ENCODE results near the gene KAZN. TPM values are rescaled to one million over a fixed set of nuclear protein-coding genes. Genes with fewer than 3 reads are reported as not detected.

Gene KAZN
- total RNA-seq, 4 donors from 2014 or later = 9.2 to 30.6 (median 21.2) TPM

DNA sequence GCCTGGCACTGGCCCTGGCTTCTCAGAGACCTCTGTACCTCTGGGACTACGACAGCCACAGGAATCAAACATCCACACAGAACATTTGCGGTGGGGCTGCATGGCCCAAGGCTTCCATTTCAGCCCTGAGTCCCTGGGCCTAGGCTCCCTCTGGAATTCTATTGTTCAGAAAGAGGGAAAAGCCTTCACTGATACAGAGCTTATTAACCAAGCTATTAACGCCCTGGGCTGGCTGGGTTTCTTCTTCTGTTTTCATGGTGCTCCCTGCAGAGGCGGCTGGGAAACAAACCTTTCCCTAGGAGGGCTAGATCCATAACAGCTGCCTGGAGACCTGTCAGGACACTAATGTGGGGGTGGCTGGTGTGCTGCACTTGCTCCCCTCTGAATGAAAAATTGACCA, 88.2 kb downstream of the KAZN start:
- ATAC-seq (ENCODE audit: low FRiP score) (no peak), DNase-seq (ENCODE audit: low spot score) (no peak)
- TF ChIP-seq, protein P1, sequence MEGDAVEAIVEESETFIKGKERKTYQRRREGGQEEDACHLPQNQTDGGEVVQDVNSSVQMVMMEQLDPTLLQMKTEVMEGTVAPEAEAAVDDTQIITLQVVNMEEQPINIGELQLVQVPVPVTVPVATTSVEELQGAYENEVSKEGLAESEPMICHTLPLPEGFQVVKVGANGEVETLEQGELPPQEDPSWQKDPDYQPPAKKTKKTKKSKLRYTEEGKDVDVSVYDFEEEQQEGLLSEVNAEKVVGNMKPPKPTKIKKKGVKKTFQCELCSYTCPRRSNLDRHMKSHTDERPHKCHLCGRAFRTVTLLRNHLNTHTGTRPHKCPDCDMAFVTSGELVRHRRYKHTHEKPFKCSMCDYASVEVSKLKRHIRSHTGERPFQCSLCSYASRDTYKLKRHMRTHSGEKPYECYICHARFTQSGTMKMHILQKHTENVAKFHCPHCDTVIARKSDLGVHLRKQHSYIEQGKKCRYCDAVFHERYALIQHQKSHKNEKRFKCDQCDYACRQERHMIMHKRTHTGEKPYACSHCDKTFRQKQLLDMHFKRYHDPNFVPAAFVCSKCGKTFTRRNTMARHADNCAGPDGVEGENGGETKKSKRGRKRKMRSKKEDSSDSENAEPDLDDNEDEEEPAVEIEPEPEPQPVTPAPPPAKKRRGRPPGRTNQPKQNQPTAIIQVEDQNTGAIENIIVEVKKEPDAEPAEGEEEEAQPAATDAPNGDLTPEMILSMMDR (IDR thresholded peaks at IDR 0.05) = no peak

DNA sequence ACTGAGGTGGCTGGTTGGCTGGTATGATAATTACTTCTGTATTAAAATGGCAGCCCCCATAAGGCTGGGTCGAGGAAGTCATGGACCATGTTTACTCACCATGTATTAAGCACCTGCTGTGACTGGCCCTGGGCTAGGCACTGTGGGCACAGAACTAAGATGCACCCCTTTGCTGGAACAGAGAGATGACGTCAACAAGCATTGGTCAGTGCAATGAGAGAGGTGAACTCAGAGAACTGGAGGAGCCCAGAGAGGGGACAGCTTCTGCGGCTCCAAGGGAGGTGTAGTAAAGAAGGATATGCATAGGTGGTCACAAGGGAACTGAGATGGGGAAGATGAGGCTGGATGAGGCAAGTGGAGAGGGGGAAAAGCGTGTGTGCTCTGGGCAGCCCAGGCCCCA, 88.7 kb downstream of the KAZN start:
- DNase-seq (ENCODE audit: low spot score) (no peak), ATAC-seq (ENCODE audit: low FRiP score) (no peak)
- TF ChIP-seq, protein P1 (IDR thresholded peaks at IDR 0.05) = no peak

DNA sequence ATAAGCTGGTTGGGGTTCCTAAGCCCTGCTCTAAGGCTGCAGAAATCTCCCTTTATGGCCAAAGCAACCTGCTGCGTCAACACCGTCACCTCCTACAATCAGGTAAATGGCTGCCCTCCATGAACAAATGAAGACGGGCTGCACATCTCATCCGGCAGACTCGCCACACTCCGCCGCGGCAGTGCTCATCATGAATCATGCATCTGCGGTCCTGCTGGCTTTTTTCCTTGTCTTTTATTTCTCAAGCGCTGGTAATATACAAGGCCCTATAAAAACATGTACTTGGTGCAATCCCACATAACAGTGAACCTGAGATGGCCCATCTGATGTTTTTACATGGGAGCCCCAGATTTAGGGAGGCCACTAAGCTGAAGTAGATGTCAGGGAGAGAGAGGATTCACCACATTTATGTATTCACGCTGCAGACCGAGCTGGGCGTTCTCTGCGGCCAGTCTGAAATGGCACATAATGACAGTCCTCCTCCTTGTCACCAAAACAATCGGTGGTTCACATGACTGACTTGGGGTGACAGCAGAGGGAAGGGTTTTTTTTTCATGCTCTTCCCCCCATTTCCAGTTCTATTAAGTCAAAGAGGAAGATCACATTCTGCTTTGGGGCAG, 91.6 kb downstream of the KAZN start:
- DNase-seq (ENCODE audit: low spot score) (no peak), ATAC-seq (ENCODE audit: low FRiP score) (no peak)
- TF ChIP-seq, protein P1 (IDR thresholded peaks at IDR 0.05) = no peak

DNA sequence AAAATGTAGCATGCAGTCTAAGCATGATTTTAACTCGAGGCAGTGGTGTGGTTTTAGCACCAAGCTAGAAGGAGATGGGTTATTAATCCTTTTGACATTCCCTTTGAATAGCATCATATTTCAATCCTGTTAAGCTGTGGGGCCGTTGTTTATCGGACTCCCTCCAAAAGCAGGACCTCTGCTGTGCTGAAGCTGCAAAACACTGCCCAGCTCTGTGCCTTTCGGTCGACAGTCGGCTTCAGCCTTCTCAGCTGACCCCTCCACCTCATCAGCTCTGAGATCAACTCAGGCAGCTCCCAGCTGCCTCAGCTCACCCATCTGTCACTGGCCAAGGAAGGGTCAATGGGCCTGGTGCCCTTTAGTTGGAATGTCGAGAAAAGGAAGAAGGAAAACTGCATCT, 95.5 kb downstream of the KAZN start:
- TF ChIP-seq, protein P1 (IDR thresholded peaks at IDR 0.05) = no peak
- DNase-seq (ENCODE audit: low spot score) (no peak), ATAC-seq (ENCODE audit: low FRiP score) (no peak)

GRCh38 chr1:14694589-14694988, 96.1 kb downstream of the KAZN start:
- no peak for ATAC-seq (ENCODE audit: low FRiP score)
- DNase-seq (ENCODE audit: low spot score) = no peak
- TF ChIP-seq, protein P1 (IDR thresholded peaks at IDR 0.05) = no peak

DNA sequence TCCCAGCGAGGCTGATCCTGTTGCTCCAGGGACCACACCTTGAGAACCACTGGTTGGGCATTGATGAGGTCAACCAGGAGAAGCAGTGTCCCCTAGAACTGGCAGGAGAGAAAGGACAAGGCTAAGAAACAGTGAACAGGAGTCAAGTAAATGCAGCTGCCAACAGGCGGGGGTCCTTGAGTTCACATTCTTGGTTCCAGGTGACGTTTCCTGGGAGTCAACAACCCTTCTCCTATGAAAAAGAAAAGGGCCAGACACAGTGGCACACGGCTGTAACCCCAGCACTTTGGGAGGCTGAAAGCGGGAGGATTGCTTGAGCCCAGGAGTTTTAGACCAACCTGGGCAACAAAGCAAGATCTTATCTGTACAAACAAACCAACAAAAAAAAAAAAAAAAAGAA, 98.3 kb downstream of the KAZN start:
- DNase-seq (ENCODE audit: low spot score) (no peak), ATAC-seq (ENCODE audit: low FRiP score) (no peak)
- TF ChIP-seq, protein P1 (IDR thresholded peaks at IDR 0.05) = no peak

GRCh38 chr1:14697353-14697752, 98.9 kb downstream of the KAZN start:
- no peak for ATAC-seq (ENCODE audit: low FRiP score)
- DNase-seq (ENCODE audit: low spot score) = no peak
- TF ChIP-seq, protein P1 (IDR thresholded peaks at IDR 0.05) = no peak

Data from omental fat pad (tissue), 4 donors.